Limb (tissue), 2 donors: ENCODE data around the gene TFF2.
A peak's percentile ranks its signal among the peaks of the same experiment; 100 is the strongest.

ENCODE experiments used
- DNase-seq, 2 donors: peaks; one replicate each; pipeline ENCODE4 v3.0.0-alpha.2; 2016; ENCODE audit errors: extremely low spot score in 2 of 2

The TFF2 gene

GRCh38 chr21:42346866-42347600 lies 3.8 kb downstream of the TFF2 start:
- DNase-seq = peak in 1 of 2 donors; percentile 7

GRCh38 chr21:42346441-42346840 lies 4.4 kb downstream of the TFF2 start:
- DNase-seq = no peak

- peak in 1 of 2 donors; percentile 17 for DNase-seq
These were observed 6.2 kb downstream of the TFF2 start for GRCh38 chr21:42344631-42345030.

GRCh38 chr21:42343963-42344510 lies 6.8 kb downstream of the TFF2 start:
- DNase-seq = peak in 1 of 2 donors; percentile 4

GRCh38 chr21:42343556-42343955 lies 7.2 kb downstream of the TFF2 start:
- peak in 1 of 2 donors; percentile 9 for DNase-seq

GRCh38 chr21:42343101-42343500 lies 7.7 kb downstream of the TFF2 start:
- DNase-seq = peak in 1 of 2 donors; percentile 11

- DNase-seq = peak in 1 of 2 donors; percentile 4
These were observed 8.8 kb downstream of the TFF2 start for GRCh38 chr21:42341776-42342542.

GRCh38 chr21:42340187-42341050 lies 10.4 kb downstream of the TFF2 start:
- DNase-seq = no peak

- DNase-seq = no peak
These were observed 11.8 kb downstream of the TFF2 start for GRCh38 chr21:42338729-42339715.

- DNase-seq = peak; percentile 11 to 76
These were observed 12.7 kb downstream of the TFF2 start for GRCh38 chr21:42337830-42338728.

- no peak for DNase-seq
These were observed 13.5 kb downstream of the TFF2 start for GRCh38 chr21:42337276-42337675.

- peak in 1 of 2 donors; percentile 7 for DNase-seq
These were observed 14.7 kb downstream of the TFF2 start for GRCh38 chr21:42336054-42336453.

- DNase-seq = no peak
These were observed 18.1 kb downstream of the TFF2 start for GRCh38 chr21:42332557-42333317.

- no peak for DNase-seq
These were observed 19.1 kb downstream of the TFF2 start for GRCh38 chr21:42331660-42332059.

- no peak for DNase-seq
These were observed 20.1 kb downstream of the TFF2 start for GRCh38 chr21:42330380-42331371.

- no peak for DNase-seq
These were observed 25.9 kb downstream of the TFF2 start for GRCh38 chr21:42324896-42325295.

GRCh38 chr21:42321845-42322244 lies 28.9 kb downstream of the TFF2 start:
- DNase-seq = no peak
